ENCODE data around the gene GRID2.
"Not testable (repeated sequence)": the region's sequence is repeated elsewhere in the genome, so short reads cannot be mapped to it uniquely, and the experiment has no call there.

GRID2 gene

DNA sequence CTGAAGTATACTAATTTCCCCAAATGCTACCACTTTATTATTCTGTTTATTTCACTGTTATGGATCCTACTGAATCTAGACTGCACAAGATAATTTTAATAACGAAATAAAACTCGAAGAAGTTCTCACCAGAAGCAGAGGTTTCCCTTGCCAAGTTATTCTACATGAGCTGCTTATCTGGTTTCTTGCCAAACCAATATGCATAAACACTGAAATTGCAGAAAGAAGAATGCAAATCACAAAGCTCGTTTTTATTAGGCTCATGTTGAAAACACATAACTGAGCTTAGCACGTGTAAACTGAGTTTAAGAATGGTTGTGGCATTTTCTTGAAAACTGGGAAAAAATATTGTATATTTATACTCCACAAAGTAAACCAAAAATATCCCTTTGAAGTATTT lies 35.9 kb downstream of the GRID2 start:
- ATAC-seq: no peak
- no peaks in the 10 kb centered on the region for H3K4me1 Mint-ChIP-seq
- DNase-seq: no peak

DNA sequence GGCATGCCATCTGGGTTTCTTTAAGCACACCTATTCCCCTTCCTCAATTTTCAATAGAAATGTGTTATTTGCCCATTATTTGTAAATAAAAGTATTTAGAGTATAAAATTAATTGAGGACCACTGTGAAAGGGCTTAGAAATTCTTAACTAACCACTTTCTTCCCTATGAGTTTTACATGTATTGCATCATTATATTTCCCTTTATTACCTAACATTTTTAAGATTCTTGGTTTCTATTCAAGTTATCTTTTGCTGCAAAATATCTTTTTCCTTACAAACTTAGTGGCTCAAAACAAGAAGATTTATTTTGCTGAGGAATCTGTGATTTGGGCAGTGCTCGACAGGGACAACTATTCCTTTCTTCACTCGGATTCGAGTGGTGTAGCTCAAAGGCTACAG lies 40.5 kb downstream of the GRID2 start:
- H3K27me3 Mint-ChIP-seq: no peaks in the 10 kb centered on the region
- H3K9me3 Mint-ChIP-seq: peaks cover 5% of the 10 kb centered on the region
- H3K27ac Mint-ChIP-seq: no peak overlapping the region
- no peak overlapping the region for H3K4me3 Mint-ChIP-seq
- DNase-seq (no peak), ATAC-seq (no peak)
- H3K36me3 Mint-ChIP-seq (ENCODE audit: low read depth): no peaks in the 10 kb centered on the region
- H3K4me1 Mint-ChIP-seq: no peaks in the 10 kb centered on the region

More for the DNA sequence above, 35.9 kb downstream of the GRID2 start:
- Mint-ChIP-seq H3K27ac (no peak overlapping the region), H3K36me3 (ENCODE audit: low read depth) (no peaks in the 10 kb centered on the region), H3K27me3 (no peaks in the 10 kb centered on the region), H3K4me3 (no peak overlapping the region), H3K9me3 (peaks cover 5% of the 10 kb centered on the region)

DNA sequence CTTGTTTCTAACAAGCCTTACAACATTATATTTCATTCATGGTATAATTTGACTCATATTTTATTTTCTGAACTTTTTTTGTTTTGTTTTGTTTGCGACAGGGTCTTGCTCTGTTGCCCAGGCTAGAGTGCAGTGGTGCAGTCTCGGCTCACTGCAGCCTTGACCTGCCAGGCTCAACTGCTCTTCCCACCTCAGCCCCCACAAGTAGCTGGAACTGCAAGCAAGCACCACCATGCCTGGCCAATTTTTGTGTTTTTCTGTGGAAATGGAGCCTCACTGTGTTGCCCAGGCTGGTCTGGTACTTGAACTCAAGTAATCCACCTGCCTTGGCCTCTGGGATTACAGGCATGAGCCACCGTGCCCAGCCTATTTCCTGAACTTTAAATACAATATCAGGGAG lies 42.5 kb downstream of the GRID2 start:
- no peaks in the 10 kb centered on the region for H3K4me1 Mint-ChIP-seq
- ATAC-seq (no peak), DNase-seq (no peak)
- H3K27me3 Mint-ChIP-seq: no peaks in the 10 kb centered on the region
- H3K27ac Mint-ChIP-seq: no peak overlapping the region
- no peaks in the 10 kb centered on the region for H3K36me3 Mint-ChIP-seq (ENCODE audit: low read depth)
- no peak overlapping the region for H3K4me3 Mint-ChIP-seq
- H3K9me3 Mint-ChIP-seq: peaks cover 2% of the 10 kb centered on the region

DNA sequence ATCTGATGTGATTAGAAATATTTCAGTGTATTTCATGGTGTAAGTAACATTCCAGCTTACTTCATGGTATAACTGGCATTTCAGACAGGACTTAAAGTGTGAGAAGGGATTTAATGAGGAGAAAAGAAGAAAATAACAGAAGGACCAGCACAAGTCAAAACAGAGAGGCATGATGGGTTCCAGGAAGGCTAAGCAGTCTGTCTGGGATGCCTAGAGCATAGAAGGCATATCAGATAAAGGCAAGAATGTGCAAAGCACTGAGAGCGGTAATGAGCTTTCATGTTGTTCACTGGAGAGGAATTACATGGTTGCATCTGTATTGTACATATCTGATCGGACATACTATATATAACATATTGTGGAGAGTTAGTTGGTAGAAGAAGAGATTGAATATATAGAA lies 54.2 kb downstream of the GRID2 start:
- Mint-ChIP-seq H3K27ac (no peak overlapping the region), H3K4me3 (no peak overlapping the region), H3K36me3 (ENCODE audit: low read depth) (no peaks in the 10 kb centered on the region), H3K27me3 (no peaks in the 10 kb centered on the region), H3K4me1 (no peaks in the 10 kb centered on the region), H3K9me3 (no peaks in the 10 kb centered on the region)
- DNase-seq (no peak), ATAC-seq (no peak)

DNA sequence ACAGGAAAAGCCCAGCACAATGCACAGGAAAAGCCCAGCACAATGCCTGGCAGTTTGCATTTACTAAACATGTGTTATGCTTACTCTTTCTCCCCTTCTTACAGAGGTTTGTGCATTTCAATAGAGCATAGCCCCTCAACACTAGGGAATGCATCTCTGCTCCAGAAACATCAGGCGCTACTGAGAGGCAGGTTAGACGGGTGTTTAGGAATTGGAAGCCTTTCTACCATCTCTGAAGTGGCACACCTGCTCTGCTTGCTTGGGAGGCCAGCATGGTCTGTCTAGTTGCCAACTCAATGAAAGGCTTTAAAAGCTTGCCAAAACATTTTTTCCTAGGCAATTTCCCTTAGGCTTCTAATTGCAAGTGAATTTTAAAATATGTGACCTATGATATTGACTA lies 55.7 kb downstream of the GRID2 start:
- Mint-ChIP-seq H3K36me3 (ENCODE audit: low read depth) (no peaks in the 10 kb centered on the region), H3K27ac (no peak overlapping the region), H3K9me3 (no peaks in the 10 kb centered on the region), H3K4me3 (no peak overlapping the region), H3K4me1 (no peaks in the 10 kb centered on the region), H3K27me3 (no peaks in the 10 kb centered on the region)
- ATAC-seq (no peak), DNase-seq (no peak)

DNA sequence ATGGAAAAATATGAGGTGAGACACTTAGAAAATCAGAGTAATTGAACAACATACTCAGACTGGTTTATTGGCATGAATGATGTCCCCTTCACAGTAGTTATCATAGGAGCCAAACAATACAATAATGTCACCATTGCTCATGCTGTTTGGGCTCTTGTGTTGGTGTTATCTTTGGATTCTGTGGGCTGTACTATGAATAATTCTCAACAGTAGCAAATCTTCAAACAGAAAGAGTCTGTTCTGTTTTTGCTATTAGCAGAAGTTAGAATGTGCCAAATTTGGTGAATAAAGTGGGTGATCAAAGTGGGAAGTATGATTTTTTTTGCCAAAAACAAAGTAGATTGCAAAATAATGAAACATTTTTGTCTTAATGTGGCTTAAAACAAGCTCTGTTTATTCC lies 58.3 kb downstream of the GRID2 start:
- Mint-ChIP-seq H3K4me3 (no peak overlapping the region), H3K36me3 (ENCODE audit: low read depth) (no peaks in the 10 kb centered on the region), H3K9me3 (no peaks in the 10 kb centered on the region), H3K27me3 (no peaks in the 10 kb centered on the region), H3K4me1 (no peaks in the 10 kb centered on the region), H3K27ac (no peak overlapping the region)
- no peak for ATAC-seq
- no peak for DNase-seq

DNA sequence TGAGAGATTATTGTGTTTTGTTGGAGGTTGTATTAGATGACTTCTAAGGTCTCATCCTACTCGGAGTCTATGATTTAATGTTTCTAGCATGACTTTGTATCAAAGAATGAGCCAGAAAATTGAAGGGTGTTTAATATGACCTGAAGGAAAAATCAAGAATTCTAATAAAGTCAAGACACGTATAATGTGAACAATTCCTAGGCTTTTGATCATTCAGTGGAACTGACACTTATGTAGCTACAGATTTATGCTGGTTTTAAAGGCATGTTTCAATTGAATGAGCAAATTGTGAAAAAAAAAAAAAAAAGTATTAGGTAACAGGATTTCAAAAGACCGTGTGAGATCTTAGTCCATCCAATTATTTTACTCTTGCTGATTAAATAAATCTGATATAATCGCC lies 64.9 kb downstream of the GRID2 start:
- Mint-ChIP-seq H3K36me3 (ENCODE audit: low read depth) (no peaks in the 10 kb centered on the region), H3K27ac (no peak overlapping the region), H3K9me3 (peaks cover 4% of the 10 kb centered on the region), H3K4me1 (no peaks in the 10 kb centered on the region), H3K4me3 (no peak overlapping the region), H3K27me3 (no peaks in the 10 kb centered on the region)
- DNase-seq (no peak), ATAC-seq (no peak)

DNA sequence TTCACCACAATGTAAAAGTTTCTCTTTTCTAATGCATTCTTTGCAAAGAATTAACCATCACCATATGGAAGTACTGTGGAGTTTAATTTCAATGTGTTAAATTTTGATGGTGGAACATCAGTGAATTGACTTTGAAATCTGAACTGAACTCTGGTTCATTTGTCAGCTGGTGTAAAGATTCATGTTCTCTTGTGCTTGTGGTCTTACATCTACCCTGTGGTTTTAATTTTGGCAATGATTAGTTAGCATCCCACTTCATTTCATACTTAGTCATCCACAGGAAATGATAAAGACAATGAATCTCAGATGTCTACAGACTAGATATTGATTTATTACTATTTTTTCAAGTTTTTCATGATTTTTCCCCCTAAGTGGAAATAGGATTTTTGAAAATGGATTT lies 77.8 kb downstream of the GRID2 start:
- Mint-ChIP-seq H3K4me3 (no peak overlapping the region), H3K4me1 (no peaks in the 10 kb centered on the region), H3K27me3 (no peaks in the 10 kb centered on the region), H3K27ac (no peak overlapping the region), H3K9me3 (peaks cover 8% of the 10 kb centered on the region), H3K36me3 (ENCODE audit: low read depth) (no peaks in the 10 kb centered on the region)
- ATAC-seq (no peak), DNase-seq (no peak)

DNA sequence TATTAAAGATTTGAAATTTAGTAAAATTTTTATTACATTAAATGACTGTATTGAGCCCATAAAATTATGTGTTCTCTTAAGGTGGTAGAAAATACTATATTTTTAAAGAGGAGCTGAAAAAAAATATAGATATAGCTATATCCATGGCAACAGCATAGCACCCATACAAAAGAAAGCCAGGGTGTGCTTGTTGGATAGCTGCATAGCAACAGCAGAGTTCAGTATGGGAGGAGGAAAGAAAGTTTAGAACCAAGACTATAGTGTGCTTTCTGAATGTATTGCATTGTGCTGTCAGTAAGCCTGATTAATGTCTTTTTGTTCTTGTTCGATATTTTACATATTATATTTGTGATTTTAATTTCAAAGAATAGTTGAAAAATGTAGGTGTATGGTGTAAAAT lies 78.4 kb downstream of the GRID2 start:
- peaks cover 5% of the 10 kb centered on the region for H3K9me3 Mint-ChIP-seq
- no peak for DNase-seq
- H3K4me3 Mint-ChIP-seq: no peak overlapping the region
- no peaks in the 10 kb centered on the region for H3K4me1 Mint-ChIP-seq
- ATAC-seq: no peak
- no peaks in the 10 kb centered on the region for H3K27me3 Mint-ChIP-seq
- no peak overlapping the region for H3K27ac Mint-ChIP-seq
- no peaks in the 10 kb centered on the region for H3K36me3 Mint-ChIP-seq (ENCODE audit: low read depth)

DNA sequence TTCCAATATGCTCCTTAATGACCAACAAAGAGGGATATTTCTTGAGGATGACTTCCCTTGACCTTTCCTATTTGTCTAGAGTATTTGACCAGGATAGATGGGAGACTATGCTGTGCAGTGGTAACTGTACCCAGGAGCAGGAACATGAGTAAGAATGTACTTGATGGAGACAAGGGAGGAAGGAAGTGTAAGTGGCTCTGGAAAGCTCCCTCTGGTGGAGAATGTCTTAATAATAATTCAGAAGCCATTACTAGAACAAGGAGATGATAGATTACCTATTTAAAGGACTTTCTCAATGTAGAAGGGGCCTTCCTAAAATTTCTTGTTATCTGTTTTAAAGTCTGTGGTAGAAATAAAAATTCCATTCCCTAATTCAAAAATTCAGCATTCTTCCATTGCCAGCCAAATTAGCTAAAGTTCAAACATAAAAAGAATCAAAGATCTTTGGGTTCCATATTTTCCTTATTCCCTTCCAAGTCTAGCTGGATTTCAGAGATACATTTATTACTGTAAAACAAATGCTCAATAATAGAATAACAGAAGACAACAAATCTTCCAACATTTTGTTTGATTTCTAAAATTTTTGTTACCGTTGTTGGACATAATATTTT lies 83.8 kb downstream of the GRID2 start:
- no peaks in the 10 kb centered on the region for H3K4me1 Mint-ChIP-seq
- no peak for DNase-seq

DNA sequence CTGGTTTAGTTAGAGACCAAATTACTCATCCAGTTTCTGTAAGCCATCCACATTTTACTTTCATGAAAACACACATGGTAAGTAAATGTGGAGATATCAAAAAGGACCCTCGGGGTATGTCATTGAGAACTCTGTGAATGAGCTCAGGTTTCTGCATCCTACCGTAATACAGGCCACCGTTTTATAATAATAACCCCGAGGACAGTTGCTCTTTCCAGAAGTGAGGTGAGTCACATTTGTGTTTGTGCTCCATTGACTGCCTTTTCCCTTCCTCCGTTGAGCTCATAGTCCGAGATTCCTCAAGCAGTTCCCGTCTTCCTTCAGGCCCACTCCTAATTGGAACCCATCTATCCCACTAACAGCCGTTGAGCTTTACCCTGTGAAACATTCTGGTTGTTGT lies 95.3 kb downstream of the GRID2 start:
- H3K27me3 Mint-ChIP-seq: no peaks in the 10 kb centered on the region
- H3K9me3 Mint-ChIP-seq: no peaks in the 10 kb centered on the region
- H3K27ac Mint-ChIP-seq: no peak overlapping the region
- H3K4me1 Mint-ChIP-seq: no peaks in the 10 kb centered on the region
- H3K36me3 Mint-ChIP-seq (ENCODE audit: low read depth): no peaks in the 10 kb centered on the region
- ATAC-seq (no peak), DNase-seq (no peak)
- H3K4me3 Mint-ChIP-seq: no peak overlapping the region

More for the DNA sequence above, 83.8 kb downstream of the GRID2 start:
- H3K9me3 Mint-ChIP-seq: no peaks in the 10 kb centered on the region
- no peaks in the 10 kb centered on the region for H3K27me3 Mint-ChIP-seq
- H3K4me3 Mint-ChIP-seq: no peak overlapping the region
- no peak overlapping the region for H3K27ac Mint-ChIP-seq
- ATAC-seq: no peak
- H3K36me3 Mint-ChIP-seq (ENCODE audit: low read depth): no peaks in the 10 kb centered on the region

DNA sequence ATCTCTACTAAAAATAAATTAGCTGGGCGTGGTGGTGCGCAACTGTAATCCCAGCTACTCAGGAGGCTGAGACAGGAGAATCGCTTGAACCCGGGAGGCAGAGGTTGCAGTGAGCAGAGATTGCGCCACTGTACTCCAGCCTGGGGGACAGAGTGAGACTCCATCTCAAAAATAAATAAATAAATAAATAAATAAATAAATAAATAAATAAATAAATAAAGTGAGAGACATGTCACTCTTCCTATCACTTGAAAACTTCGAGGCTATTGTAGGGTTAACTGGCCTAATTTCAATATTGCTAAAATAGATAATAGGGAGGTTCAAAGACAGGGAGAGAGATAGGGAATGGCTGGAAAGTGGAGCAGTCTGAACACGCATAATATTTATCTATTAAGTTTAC lies 99.8 kb downstream of the GRID2 start:
- not testable (repeated sequence) for ATAC-seq; DNase-seq; H3K4me3 Mint-ChIP-seq; H3K9me3 Mint-ChIP-seq; H3K36me3 Mint-ChIP-seq (ENCODE audit: low read depth); H3K27ac Mint-ChIP-seq; H3K27me3 Mint-ChIP-seq; H3K4me1 Mint-ChIP-seq

DNA sequence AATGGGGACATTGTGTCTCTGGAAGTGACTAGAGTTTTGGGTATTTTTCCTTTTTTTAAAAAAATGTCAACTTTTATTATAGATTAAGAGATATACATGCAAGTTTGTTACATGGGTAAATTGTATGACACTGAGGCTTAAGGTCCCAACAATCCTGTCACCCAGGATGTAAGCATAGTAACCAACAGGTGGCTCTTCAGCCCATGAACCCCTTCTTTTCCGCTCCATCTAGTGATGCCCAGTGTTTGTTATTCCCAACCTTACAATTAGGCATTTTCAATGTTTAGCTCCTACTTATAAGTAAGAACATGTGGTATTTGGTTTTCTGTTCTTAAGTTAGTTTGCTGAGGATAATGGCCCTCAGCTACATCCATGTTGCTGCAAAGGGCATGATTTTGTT lies 102.7 kb downstream of the GRID2 start:
- no peak overlapping the region for H3K27ac Mint-ChIP-seq
- no peaks in the 10 kb centered on the region for H3K27me3 Mint-ChIP-seq
- H3K36me3 Mint-ChIP-seq (ENCODE audit: low read depth): no peaks in the 10 kb centered on the region
- H3K9me3 Mint-ChIP-seq: no peaks in the 10 kb centered on the region
- DNase-seq (no peak), ATAC-seq (no peak)
- no peaks in the 10 kb centered on the region for H3K4me1 Mint-ChIP-seq
- H3K4me3 Mint-ChIP-seq: no peak overlapping the region

DNA sequence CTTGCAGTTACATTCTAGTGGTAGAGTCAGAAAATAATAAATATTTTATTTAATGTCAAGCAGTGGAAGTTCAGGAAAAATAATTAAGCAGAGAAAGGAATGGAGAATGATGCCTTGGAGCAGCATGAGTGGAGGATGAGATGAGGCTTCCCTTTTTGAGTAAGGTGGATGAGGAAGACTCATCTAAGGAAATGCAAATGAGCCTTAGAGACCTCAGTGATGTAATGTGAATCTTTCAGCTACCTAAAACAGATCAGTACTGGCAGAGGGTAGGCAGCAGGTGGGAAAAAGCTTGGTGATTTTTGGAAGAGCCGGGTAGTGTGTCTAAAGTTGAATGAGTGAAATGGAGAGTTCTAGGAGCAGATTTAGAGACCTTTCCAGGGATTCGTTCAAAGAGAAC lies 118.2 kb downstream of the GRID2 start:
- Mint-ChIP-seq H3K36me3 (ENCODE audit: low read depth) (no peaks in the 10 kb centered on the region), H3K27ac (no peak overlapping the region), H3K4me3 (no peak overlapping the region), H3K4me1 (no peaks in the 10 kb centered on the region), H3K9me3 (peaks cover 6% of the 10 kb centered on the region), H3K27me3 (no peaks in the 10 kb centered on the region)
- DNase-seq (no peak), ATAC-seq (no peak)

DNA sequence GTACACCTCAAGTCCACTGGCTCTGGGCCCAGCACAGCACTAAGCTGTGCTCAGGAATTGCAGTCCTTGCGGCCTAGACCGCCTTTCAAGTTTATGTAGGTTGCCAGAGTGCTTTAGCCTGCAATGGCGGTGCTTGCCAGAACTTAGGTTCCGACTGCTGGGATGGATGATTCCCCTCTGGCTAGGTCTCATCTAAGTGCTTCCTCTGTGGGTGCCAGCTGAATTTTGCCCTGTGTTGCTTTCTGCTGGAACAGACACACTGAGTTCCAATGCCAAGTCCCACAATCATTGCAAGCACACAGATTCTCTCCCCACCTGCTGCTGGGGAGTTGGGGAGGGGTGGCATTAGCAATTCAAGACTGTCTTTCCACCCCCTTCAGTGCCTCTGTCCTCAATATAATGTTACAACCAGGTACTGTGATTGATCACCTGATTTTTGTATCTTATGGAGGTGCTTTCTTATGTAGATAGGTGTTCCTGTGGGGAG lies 129.5 kb downstream of the GRID2 start:
- H3K4me1 Mint-ChIP-seq: no peaks in the 10 kb centered on the region
- no peak for ATAC-seq

DNA sequence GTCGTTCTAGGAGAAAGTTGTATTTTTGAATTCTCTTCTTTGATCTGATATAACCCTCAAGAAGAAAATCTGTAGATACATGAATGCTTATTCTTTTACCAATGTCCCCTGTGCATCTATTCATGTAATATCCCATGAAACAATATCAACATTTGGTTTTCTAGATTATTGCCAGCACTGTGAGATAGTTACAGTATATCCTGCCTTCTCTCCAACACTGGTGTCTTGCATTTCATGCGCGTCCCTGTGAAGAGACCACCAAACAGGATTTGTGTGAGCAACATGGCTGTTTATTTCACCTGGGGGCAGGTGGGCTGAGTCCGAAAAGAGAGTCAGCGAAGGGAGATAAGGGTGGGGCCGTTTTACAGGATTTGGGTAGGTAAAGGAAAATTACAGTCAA lies 135.0 kb downstream of the GRID2 start:
- not testable (repeated sequence) for H3K27ac Mint-ChIP-seq
- H3K9me3 Mint-ChIP-seq: peaks cover 18% of the 10 kb centered on the region

More for the DNA sequence above, 129.5 kb downstream of the GRID2 start:
- H3K27me3 Mint-ChIP-seq: no peaks in the 10 kb centered on the region
- H3K9me3 Mint-ChIP-seq: peaks cover 28% of the 10 kb centered on the region
- H3K27ac Mint-ChIP-seq: no peak overlapping the region
- DNase-seq: no peak
- no peak overlapping the region for H3K4me3 Mint-ChIP-seq
- H3K36me3 Mint-ChIP-seq (ENCODE audit: low read depth): no peaks in the 10 kb centered on the region

More for the DNA sequence above, 135.0 kb downstream of the GRID2 start:
- not testable (repeated sequence) for H3K36me3 Mint-ChIP-seq (ENCODE audit: low read depth); H3K27me3 Mint-ChIP-seq; H3K4me3 Mint-ChIP-seq; ATAC-seq; H3K4me1 Mint-ChIP-seq; DNase-seq

Data from activated naive CD8-positive, alpha-beta T cell treated with anti-CD3 and anti-CD28 coated beads, Interleukin-2, amount 50 U/mL, for 24 hours (primary cell).